ENCODE data around the gene MMEL1. TPM values are rescaled to one million over a fixed set of nuclear protein-coding genes. Genes with fewer than 3 reads are reported as not detected.

MMEL1 gene
- total and polyA plus RNA-seq, 2 of the 13 experiments (the other 11 are each of a cell fraction or from before 2014, with no cell fraction given), result 0.48 TPM; not detected in 1

DNA sequence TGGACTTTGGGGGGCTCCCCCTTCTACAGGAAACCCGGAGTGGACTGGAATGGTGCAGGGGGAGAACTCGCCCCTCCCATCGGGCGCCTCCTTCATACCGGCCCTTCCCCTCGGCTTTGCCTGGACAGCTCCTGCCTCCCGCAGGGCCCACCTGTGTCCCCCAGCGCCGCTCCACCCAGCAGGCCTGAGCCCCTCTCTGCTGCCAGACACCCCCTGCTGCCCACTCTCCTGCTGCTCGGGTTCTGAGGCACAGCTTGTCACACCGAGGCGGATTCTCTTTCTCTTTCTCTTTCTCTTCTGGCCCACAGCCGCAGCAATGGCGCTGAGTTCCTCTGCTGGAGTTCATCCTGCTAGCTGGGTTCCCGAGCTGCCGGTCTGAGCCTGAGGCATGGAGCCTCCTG, 76.5 kb downstream of the MMEL1 start, which contains the start of gene TNFRSF14 (continued):
- TF ChIP-seq REPIN1 (CRISPR knock-in tag; IDR thresholded peaks at IDR 0.05; ENCODE audit: borderline replicate concordance, low read depth), result peak; percentile 51; the same call in 1 of the 2 replicates
- TF ChIP-seq ATRX (CRISPR knock-in tag; IDR thresholded peaks at IDR 0.05; ENCODE audit: borderline replicate concordance), result no peak
- TF ChIP-seq SP4 (CRISPR knock-in tag; IDR thresholded peaks at IDR 0.05), result 0 out of 2 replicates have a peak, but pooled peaks have one; percentile 43
- TF ChIP-seq ZNF274 (CRISPR knock-in tag; IDR thresholded peaks at IDR 0.05), result 0 out of 2 replicates have a peak, but pooled peaks have one; percentile 30
- peak; percentile 34; the same call in 1 of the 2 replicates for TF ChIP-seq PHF8 (CRISPR knock-in tag; IDR thresholded peaks at IDR 0.05)
- TF ChIP-seq ZFP41 (CRISPR knock-in tag; IDR thresholded peaks at IDR 0.05; ENCODE audit: borderline replicate concordance), result no peak
- peak; percentile 8; the same call in 1 of the 2 replicates for TF ChIP-seq ZFX (CRISPR knock-in tag; IDR thresholded peaks at IDR 0.05; ENCODE audit: low read depth)
- TF ChIP-seq ZSCAN31 (CRISPR knock-in tag; IDR thresholded peaks at IDR 0.05; ENCODE audit: low read depth), result peak; percentile 27; the same call in 1 of the 2 replicates
- no peak; the same call in none of the 2 replicates for TF ChIP-seq ZFY (CRISPR knock-in tag; IDR thresholded peaks at IDR 0.05)
- no peak for TF ChIP-seq HDAC2 (CRISPR knock-in tag; IDR thresholded peaks at IDR 0.05)
- no peak for TF ChIP-seq CEBPZ (IDR thresholded peaks at IDR 0.05; ENCODE audit: low read length)
- TF ChIP-seq, protein P1, sequence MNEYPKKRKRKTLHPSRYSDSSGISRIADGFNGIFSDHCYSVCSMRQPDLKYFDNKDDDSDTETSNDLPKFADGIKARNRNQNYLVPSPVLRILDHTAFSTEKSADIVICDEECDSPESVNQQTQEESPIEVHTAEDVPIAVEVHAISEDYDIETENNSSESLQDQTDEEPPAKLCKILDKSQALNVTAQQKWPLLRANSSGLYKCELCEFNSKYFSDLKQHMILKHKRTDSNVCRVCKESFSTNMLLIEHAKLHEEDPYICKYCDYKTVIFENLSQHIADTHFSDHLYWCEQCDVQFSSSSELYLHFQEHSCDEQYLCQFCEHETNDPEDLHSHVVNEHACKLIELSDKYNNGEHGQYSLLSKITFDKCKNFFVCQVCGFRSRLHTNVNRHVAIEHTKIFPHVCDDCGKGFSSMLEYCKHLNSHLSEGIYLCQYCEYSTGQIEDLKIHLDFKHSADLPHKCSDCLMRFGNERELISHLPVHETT (CRISPR knock-in tag; conservative IDR thresholded peaks at IDR 0.05), result no peak
- peak; percentile 27; the same call in 1 of the 2 replicates for TF ChIP-seq TAF1 (CRISPR knock-in tag; IDR thresholded peaks at IDR 0.05)
- peak; percentile 42; the same call in 1 of the 2 replicates for TF ChIP-seq ZSCAN21 (CRISPR knock-in tag; IDR thresholded peaks at IDR 0.05; ENCODE audit: borderline replicate concordance)
- TF ChIP-seq HNRNPH1 (optimal IDR thresholded peaks at IDR 0.05; ENCODE audit: low read depth, low read length), result no peak
- TF ChIP-seq PHF21A (CRISPR knock-in tag; IDR thresholded peaks at IDR 0.05), result no peak
- TF ChIP-seq PAF1 (CRISPR knock-in tag; IDR thresholded peaks at IDR 0.05), result no peak
- TF ChIP-seq JDP2 (CRISPR knock-in tag; IDR thresholded peaks at IDR 0.05; ENCODE audit: borderline replicate concordance), result no peak
- TF ChIP-seq, protein P2, sequence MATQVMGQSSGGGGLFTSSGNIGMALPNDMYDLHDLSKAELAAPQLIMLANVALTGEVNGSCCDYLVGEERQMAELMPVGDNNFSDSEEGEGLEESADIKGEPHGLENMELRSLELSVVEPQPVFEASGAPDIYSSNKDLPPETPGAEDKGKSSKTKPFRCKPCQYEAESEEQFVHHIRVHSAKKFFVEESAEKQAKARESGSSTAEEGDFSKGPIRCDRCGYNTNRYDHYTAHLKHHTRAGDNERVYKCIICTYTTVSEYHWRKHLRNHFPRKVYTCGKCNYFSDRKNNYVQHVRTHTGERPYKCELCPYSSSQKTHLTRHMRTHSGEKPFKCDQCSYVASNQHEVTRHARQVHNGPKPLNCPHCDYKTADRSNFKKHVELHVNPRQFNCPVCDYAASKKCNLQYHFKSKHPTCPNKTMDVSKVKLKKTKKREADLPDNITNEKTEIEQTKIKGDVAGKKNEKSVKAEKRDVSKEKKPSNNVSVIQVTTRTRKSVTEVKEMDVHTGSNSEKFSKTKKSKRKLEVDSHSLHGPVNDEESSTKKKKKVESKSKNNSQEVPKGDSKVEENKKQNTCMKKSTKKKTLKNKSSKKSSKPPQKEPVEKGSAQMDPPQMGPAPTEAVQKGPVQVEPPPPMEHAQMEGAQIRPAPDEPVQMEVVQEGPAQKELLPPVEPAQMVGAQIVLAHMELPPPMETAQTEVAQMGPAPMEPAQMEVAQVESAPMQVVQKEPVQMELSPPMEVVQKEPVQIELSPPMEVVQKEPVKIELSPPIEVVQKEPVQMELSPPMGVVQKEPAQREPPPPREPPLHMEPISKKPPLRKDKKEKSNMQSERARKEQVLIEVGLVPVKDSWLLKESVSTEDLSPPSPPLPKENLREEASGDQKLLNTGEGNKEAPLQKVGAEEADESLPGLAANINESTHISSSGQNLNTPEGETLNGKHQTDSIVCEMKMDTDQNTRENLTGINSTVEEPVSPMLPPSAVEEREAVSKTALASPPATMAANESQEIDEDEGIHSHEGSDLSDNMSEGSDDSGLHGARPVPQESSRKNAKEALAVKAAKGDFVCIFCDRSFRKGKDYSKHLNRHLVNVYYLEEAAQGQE (IDR thresholded peaks at IDR 0.05; ENCODE audit: borderline replicate concordance in 1 of 2, low read depth in 1 of 2, low read length in 2 of 2), result peak in 1 of 2 experiments; percentile 37; a peak in 1 of 4 replicates
- 0 out of 2 replicates have a peak, but pooled peaks have one; percentile 14 for TF ChIP-seq SNAI1 (CRISPR knock-in tag; IDR thresholded peaks at IDR 0.05; ENCODE audit: borderline replicate concordance)
- TF ChIP-seq, protein P3, sequence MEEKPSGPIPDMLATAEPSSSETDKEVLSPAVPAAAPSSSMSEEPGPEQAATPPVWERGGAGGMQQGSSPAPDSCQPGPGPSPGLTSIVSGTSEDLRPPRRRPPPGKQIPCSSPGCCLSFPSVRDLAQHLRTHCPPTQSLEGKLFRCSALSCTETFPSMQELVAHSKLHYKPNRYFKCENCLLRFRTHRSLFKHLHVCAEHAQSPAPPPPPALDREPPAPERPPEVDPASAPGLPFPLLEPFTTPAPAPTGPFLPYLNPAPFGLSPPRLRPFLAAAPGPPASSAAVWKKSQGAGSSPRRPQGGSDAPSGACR (CRISPR knock-in tag; IDR thresholded peaks at IDR 0.05), result 0 out of 2 replicates have a peak, but pooled peaks have one; percentile 4

All from HepG2 (cell line).